Omental fat pad (tissue), 4 donors: ENCODE measurements around the gene ZNF491. TPM values are rescaled to one million over a fixed set of nuclear protein-coding genes. Genes with fewer than 3 reads are reported as not detected.

Experiments
- ATAC-seq: fragments of 150-250 bp; one replicate; pipeline ENCODE4 v1.9.1; 2016; ENCODE audit warnings: mild to moderate bottlenecking, moderate library complexity; ENCODE audit not compliant: low FRiP score
- DNase-seq: peaks from one replicate; pipeline ENCODE4 v3.0.0-alpha.2; 2019; ENCODE audit warnings: low spot score
- total RNA-seq, 4 donors: library from RNA; depleted of rRNA; stranded (reverse); fragments of >200 nt; gene quantifications; one replicate each; pipeline ENCODE4 v1.1.0, GENCODE V29; 2016
- TF ChIP-seq, protein P1 (sequence below), 3 donors: fragments of 450-650 bp; IDR thresholded peaks; one replicate each; pipeline ENCODE4 v1.5.1; 2016 to 2017; ENCODE audit warnings: antibody characterized with exemption in 3 of 3, mild to moderate bottlenecking in 3 of 3, moderate library complexity in 2 of 3

ZNF491 gene
- total RNA-seq, 4 donors from 2014 or later = 0.36 to 3.9 (median 0.76) TPM

DNA sequence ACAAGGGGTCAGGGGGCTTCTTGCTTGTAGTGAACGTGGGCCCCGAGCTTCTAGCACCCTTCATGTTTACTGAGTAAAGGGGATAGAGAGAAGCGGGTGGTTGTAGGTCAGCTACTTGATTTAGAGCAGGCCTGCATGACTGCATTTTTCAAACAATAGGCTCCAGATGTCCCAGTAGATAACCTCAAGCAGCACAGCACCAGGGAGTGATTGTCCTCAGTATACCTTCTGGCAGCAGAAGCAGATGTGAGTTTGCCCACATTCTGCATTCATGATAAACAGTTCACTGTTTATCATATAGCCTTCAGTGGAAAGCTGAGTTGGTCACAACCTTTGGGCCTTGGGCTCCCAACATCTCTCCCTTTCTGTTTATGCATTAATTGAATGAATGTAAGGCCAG is 55.0 kb downstream of the ZNF491 start:
- no peak for ATAC-seq
- TF ChIP-seq, protein P1, sequence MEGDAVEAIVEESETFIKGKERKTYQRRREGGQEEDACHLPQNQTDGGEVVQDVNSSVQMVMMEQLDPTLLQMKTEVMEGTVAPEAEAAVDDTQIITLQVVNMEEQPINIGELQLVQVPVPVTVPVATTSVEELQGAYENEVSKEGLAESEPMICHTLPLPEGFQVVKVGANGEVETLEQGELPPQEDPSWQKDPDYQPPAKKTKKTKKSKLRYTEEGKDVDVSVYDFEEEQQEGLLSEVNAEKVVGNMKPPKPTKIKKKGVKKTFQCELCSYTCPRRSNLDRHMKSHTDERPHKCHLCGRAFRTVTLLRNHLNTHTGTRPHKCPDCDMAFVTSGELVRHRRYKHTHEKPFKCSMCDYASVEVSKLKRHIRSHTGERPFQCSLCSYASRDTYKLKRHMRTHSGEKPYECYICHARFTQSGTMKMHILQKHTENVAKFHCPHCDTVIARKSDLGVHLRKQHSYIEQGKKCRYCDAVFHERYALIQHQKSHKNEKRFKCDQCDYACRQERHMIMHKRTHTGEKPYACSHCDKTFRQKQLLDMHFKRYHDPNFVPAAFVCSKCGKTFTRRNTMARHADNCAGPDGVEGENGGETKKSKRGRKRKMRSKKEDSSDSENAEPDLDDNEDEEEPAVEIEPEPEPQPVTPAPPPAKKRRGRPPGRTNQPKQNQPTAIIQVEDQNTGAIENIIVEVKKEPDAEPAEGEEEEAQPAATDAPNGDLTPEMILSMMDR (IDR thresholded peaks at IDR 0.05) = no peak
- DNase-seq = no peak

DNA sequence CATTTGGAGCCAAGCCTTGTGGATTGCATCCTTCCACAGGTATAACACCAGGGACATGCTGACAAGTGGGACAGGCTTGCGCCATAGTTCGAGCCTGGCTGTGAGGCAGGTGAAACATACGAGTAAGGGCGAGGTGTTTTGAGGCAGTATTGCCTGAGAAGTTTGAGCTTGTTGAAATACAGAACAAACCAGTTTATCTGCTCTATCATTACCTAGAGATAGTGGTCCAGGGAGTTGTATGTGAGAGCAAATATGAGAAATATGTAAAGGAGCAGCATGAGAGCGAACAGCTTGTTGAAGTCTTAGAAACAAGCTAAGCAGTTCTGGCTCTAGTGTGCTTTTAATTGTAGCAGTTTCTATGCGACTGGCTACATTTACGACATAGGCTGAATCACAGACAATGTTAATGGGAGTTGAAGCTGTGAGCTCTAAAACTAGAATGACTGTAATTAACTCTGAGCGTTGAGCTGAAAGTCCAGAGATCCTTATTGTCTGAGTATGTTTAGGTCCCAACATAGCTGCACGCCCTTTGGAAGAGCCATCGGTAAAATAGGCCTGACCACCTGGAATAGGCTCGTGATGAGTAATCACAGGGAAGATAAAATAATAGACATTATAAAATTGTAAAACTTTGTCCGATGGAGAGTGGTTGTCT is 58.4 kb downstream of the ZNF491 start:
- DNase-seq (no peak), ATAC-seq (no peak)
- TF ChIP-seq, protein P1 (IDR thresholded peaks at IDR 0.05) = no peak

Other genes starting within 250 kb of the ZNF491 start
- gene ELOF1, start 239.3 kb upstream of the ZNF491 start, total RNA-seq = 10 to 100 TPM; 32.0 to 39.8 (median 33.7) TPM
- 100 to 1,000 TPM in 1 of 4 donors, 10 to 100 TPM in 3; 24.4 to 133 (median 36.1) TPM for gene ACP5, start 220.9 kb upstream of the ZNF491 start, total RNA-seq
- gene ZNF627, start 201.0 kb upstream of the ZNF491 start, total RNA-seq = 10 to 100 TPM in 1 of 4 donors, 1 to 10 TPM in 3; 5.4 to 12.1 (median 6.2) TPM
- 10 to 100 TPM in 1 of 4 donors, 1 to 10 TPM in 3; 3.4 to 14.2 (median 5.4) TPM for gene ZNF823, start 59.6 kb upstream of the ZNF491 start, total RNA-seq
- gene ZNF441, start 31.5 kb upstream of the ZNF491 start, total RNA-seq = 10 to 100 TPM in 1 of 4 donors, 1 to 10 TPM in 3; 2.6 to 12.8 (median 4.6) TPM
- 10 to 100 TPM in 2 of 4 donors, 1 to 10 TPM in 2; 7.1 to 13.9 (median 9.2) TPM for gene ZNF440, start 15.8 kb downstream of the ZNF491 start, total RNA-seq
- gene ZNF439, start 50.2 kb downstream of the ZNF491 start, total RNA-seq = 1 to 10 TPM; 1.6 to 8.2 (median 2.6) TPM
- gene ZNF69, start 89.3 kb downstream of the ZNF491 start, total RNA-seq = 10 to 100 TPM in 1 of 4 donors, 1 to 10 TPM in 3; 3.4 to 13.6 (median 7.2) TPM
- 10 to 100 TPM in 3 of 4 donors, 1 to 10 TPM in 1; 8.3 to 26.5 (median 10.4) TPM for gene ZNF700, start 126.6 kb downstream of the ZNF491 start, total RNA-seq
- gene ZNF763, start 166.5 kb downstream of the ZNF491 start, total RNA-seq = 1 to 10 TPM; 1.9 to 8.0 (median 3.6) TPM
- 1 to 10 TPM; 3.2 to 5.2 (median 3.5) TPM for gene ZNF433, start 237.2 kb downstream of the ZNF491 start, total RNA-seq